Endothelial cell of umbilical vein (primary cell): ENCODE measurements around the gene SMC6. TPM values are rescaled to one million over a fixed set of nuclear protein-coding genes. Genes with fewer than 3 reads are reported as not detected.
A peak's percentile ranks its signal among the peaks of the same experiment; 100 is the strongest.

Experiments
- Bru-seq: library from RNA; stranded (reverse); fragments of 400-500 nt; gene quantifications from one replicate; lab custom pipeline; 2021; lab: Mats Ljungman, UMichigan
- BruChase-seq, 2 experiments: library from RNA; stranded (reverse); fragments of 400-500 nt; gene quantifications; one replicate each; lab custom pipeline; 2021; lab: Mats Ljungman, UMichigan
- BruUV-seq: library from RNA; stranded (reverse); fragments of 400-500 nt; replicated peaks from 2 replicates; lab custom pipeline; 2021; lab: Mats Ljungman, UMichigan
- CTCF ChIA-PET: fragments of 300-600, 350-600 bp; sonication (Branson Sonifier 250); formaldehyde crosslinking; loops from one replicate; lab custom pipeline; 2021; ENCODE audit warnings: antibody characterized with exemption, inconsistent platforms; lab: Charles Lee
- POLR2A ChIA-PET: fragments of 300-600, 350-600 bp; sonication (Branson Sonifier 250); formaldehyde crosslinking; loops from one replicate; lab custom pipeline; 2021; ENCODE audit warnings: antibody characterized with exemption, inconsistent platforms; lab: Charles Lee
- DNase-seq: peaks from one replicate; pipeline ENCODE4 v3.0.0-alpha.2; 2011; ENCODE audit warnings: low read depth, low spot score
- FAIRE-seq: peaks from 2 replicates; lab custom pipeline; 2011; peaks lifted over from hg19 to GRCh38; lab: Jason Lieb, UNC
- H2AFZ ChIP-seq: 2 replicates; pipeline ENCODE4 v1.6.0; 2012; ENCODE audit warnings: low read depth, low read length, control low read depth, inconsistent platforms
- H3K27ac ChIP-seq: 2 replicates; pipeline ENCODE4 v1.5.1; 2011; ENCODE audit warnings: low read depth, mild to moderate bottlenecking, control low read depth, low read length, moderate library complexity; ENCODE audit not compliant: insufficient read depth
- H3K27me3 ChIP-seq, 2 experiments: 2 replicates each; pipeline versions ENCODE4 v1.6.0 to v1.6.1; 2011; ENCODE audit warnings: low read length in 2 of 2, mixed read lengths in 1 of 2; ENCODE audit not compliant: control insufficient read depth in 2 of 2, insufficient read depth in 2 of 2
- H3K36me3 ChIP-seq, 2 experiments: 2 replicates in 1 of 2; 3 replicates in 1 of 2; pipeline ENCODE4 v1.5.1; 2011; ENCODE audit warnings: low read length in 2 of 2, mild to moderate bottlenecking in 1 of 2, moderate library complexity in 1 of 2; ENCODE audit not compliant: control insufficient read depth in 2 of 2, insufficient read depth in 2 of 2; ENCODE audit errors: extremely low read depth in 1 of 2
- H3K4me1 ChIP-seq: 3 replicates; pipeline ENCODE4 v1.5.1; 2011; ENCODE audit warnings: mild to moderate bottlenecking, low read length; ENCODE audit not compliant: control insufficient read depth, insufficient read depth; ENCODE audit errors: extremely low read depth
- H3K4me2 ChIP-seq: 2 replicates; pipeline ENCODE4 v1.6.1; 2011; ENCODE audit warnings: low read length, control low read depth, mixed read lengths; ENCODE audit not compliant: insufficient read depth
- H3K4me3 ChIP-seq, 3 experiments: fragments of 200-600 bp in 1 of 3; sonication (generic), shearing (Covaris generic) in 1 of 3; replicated peaks in 1 of 3; 2 replicates each; pipeline ENCODE4 v1.5.1; 2011 to 2016; ENCODE audit warnings: control low read depth in 3 of 3, low read length in 3 of 3, mild to moderate bottlenecking in 2 of 3, inconsistent platforms in 1 of 3, low read depth in 1 of 3, moderate library complexity in 1 of 3; ENCODE audit not compliant: insufficient read depth in 1 of 3
- H3K79me2 ChIP-seq: 2 replicates; pipeline ENCODE4 v1.6.0; 2012; ENCODE audit warnings: low read length, inconsistent platforms; ENCODE audit not compliant: control insufficient read depth, insufficient read depth
- H3K9ac ChIP-seq: replicated peaks from 2 replicates; pipeline ENCODE3; 2011; ENCODE audit warnings: low read length, control low read depth; ENCODE audit not compliant: insufficient read depth; ENCODE audit errors: extremely low read depth
- H3K9me1 ChIP-seq: replicated peaks from 3 replicates; pipeline ENCODE4 v1.6.0; 2011; ENCODE audit warnings: mild to moderate bottlenecking, low read length; ENCODE audit not compliant: control insufficient read depth, insufficient read depth; ENCODE audit errors: extremely low read depth
- H3K9me3 ChIP-seq: replicated peaks from 2 replicates; pipeline ENCODE4 v1.5.1; 2012; ENCODE audit warnings: low read length, inconsistent platforms; ENCODE audit not compliant: control insufficient read depth, insufficient read depth
- H4K20me1 ChIP-seq: replicated peaks from 2 replicates; pipeline ENCODE3; 2011; ENCODE audit warnings: mild to moderate bottlenecking, low read length; ENCODE audit not compliant: control insufficient read depth, insufficient read depth; ENCODE audit errors: extremely low read depth
- POLR2A ChIP-seq: IDR thresholded peaks from 2 replicates; pipeline ENCODE4 v1.6.1; 2012; ENCODE audit warnings: low read depth, mild to moderate bottlenecking, control low read depth, low read length
- POLR2AphosphoS5 ChIP-seq: IDR thresholded peaks from 2 replicates; pipeline ENCODE4 v1.6.1; 2012; ENCODE audit warnings: low read depth, mild to moderate bottlenecking, control low read depth, low read length, moderate library complexity; ENCODE audit not compliant: insufficient read depth
- dilution Hi-C: fragments of 300-500 bp; cut with MboI; formaldehyde crosslinking; loops from one replicate; pipeline ENCODE4 v1.15.0; 2019; ENCODE audit warnings: low sequenced_read_pairs; ENCODE audit not compliant: extremely low pct_ligation_motif_present
- intact Hi-C: fragments of 100-400 bp; cut with micrococcal nuclease; formaldehyde crosslinking; loops from one replicate; pipeline ENCODE4 v1.10.0; 2022
- long read RNA-seq: library from polyadenylated mRNA; stranded (forward); transcript quantifications from one replicate; pipeline ENCODE4 v2.0.0, GENCODE V29; 2021
- polyA minus RNA-seq, 3 experiments: library from RNA; depleted of rRNA, polyadenylated mRNA; stranded (reverse); fragments of >200 nt; gene quantifications; 1 replicate in 1 of 3; 2 replicates in 2 of 3; pipeline ENCODE4 v1.2.3, GENCODE V29; 2011
- polyA plus RNA-seq, 4 experiments: library from polyadenylated mRNA; depleted of rRNA in 3 of 4; stranded (reverse) in 3 of 4; unstranded in 1 of 4; fragments of >200 nt; gene quantifications; 2 replicates each; pipeline versions ENCODE4 v1.2.1 to v1.2.3, GENCODE V29; 2011 to 2012; ENCODE audit warnings: missing spikeins in 1 of 4
- total RNA-seq: library from RNA; stranded (reverse); gene quantifications from 2 replicates; pipeline ENCODE4 v1.2.3, GENCODE V29; 2021
- TF ChIP-seq, protein P1 (sequence below): IDR thresholded peaks from 2 replicates; pipeline ENCODE4 v1.6.1; 2011; ENCODE audit not compliant: insufficient read depth, insufficient read length

The SMC6 gene
- total RNA-seq: 35.4 and 38.3 TPM in 2 replicates
- 6.4 and 7.7 TPM in 2 replicates for polyA plus RNA-seq
- 11.2 and 12.2 TPM in 2 replicates for polyA plus RNA-seq (2011; cell fraction: cytosol; rRNA removed)
- polyA plus RNA-seq (2011; cell fraction: nucleus; rRNA removed): 42.7 and 60.6 TPM in 2 replicates
- polyA plus RNA-seq (2012): 28.9 and 32.9 TPM in 2 replicates
- polyA minus RNA-seq: 20.4 and 24.5 TPM in 2 replicates
- polyA minus RNA-seq (2011; cell fraction: cytosol; rRNA and poly(A)+ RNA removed): 10.4 TPM
- polyA minus RNA-seq (2011; cell fraction: nucleus; rRNA and poly(A)+ RNA removed): 44.2 and 58.2 TPM in 2 replicates
- percentile 81 among the genes with signal in this experiment for Bru-seq, nascent RNA
- percentile 78 among the genes with signal in this experiment for BruChase-seq, experiment 1, labeled RNA remaining after a 6-hour chase
- percentile 79 among the genes with signal in this experiment for BruChase-seq, experiment 2, labeled RNA remaining after a 2-hour chase
- long read RNA-seq, full-length matches to known transcripts: 24 of 88 reads
- long read RNA-seq, partial matches to known transcripts: 10 of 88 reads
- long read RNA-seq, other reads (novel, unspliced or antisense): 54 of 88 reads

DNA sequence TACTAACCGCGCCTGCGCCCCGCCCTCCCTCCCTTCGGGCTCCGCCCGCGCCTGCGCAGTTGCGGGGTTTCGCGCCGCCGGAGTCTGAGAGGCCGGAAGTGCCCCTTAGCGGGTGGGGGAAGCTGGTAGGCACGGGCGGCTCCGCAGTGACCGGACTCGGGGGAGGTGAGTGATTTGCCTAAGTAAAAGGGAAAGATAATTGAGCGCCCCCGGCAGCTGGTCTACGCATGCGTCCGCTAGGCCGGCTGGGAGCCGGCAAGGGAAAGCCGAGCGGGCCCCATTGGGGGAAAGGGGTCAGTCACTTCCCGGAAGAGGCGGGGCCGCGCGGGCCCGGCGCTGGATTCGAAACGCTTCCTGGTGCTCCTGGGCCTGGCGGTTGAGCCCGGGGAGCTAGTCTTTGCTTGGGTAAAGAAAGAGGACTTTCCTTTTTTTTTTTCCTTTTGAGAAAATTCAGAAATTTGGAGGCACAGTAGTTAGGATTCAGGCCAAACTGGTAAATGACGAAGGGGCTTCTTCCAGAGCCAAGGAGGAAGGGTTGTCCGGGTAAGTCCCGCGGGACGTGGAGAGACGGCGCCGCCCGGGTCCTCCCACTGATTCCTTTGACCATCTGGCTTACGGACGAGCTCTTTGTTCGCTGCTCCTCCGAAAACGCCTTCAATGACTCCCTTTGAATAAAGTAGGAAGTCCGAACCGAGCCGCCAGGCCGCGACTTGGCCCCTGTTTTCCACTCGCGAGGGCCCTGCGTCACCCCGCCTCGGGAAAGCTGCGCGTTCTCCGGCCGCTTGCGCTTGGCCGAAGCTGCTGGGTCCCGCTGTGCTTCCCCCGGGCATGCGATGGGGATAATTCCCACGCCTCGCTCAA is at the start of gene SMC6, which contains the start of gene GEN1:
TSS of gene SMC6 (minus strand) at position 8 of the 861 bp plus-strand sequence. CDS start 7,864 bp downstream, outside the sequence.
TSS of gene GEN1 (plus strand) at position 336 of the 861 bp plus-strand sequence. CDS start 5,806 bp downstream, outside the sequence.
- DNase-seq: peak; percentile 94
- no peak for FAIRE-seq
- Histone ChIP-seq H3K36me3 (no peaks in the 10 kb centered on the region), H2AFZ (peak within 1 kb of the TSS; percentile 83), H3K9ac (peak within 1 kb of the TSS; percentile 93), H3K4me3 (peak within 1 kb of the TSS; percentile 74 to 96 (median 81)), H3K27ac (peak within 1 kb of the TSS; percentile 88), H4K20me1 (no peaks in the 10 kb centered on the region), H3K9me3 (no peaks in the 10 kb centered on the region), H3K4me1 (peaks cover 47% of the 10 kb centered on the region), H3K9me1 (no peaks in the 10 kb centered on the region), H3K4me2 (peak within 1 kb of the TSS; percentile 93), H3K79me2 (peaks cover 74% of the 10 kb centered on the region), H3K27me3 (no peaks in the 10 kb centered on the region)
- intact Hi-C loops: loop anchor here (1.0 to 10.0 kb wide), 7 partner anchors 17 to 1089 kb away; partner anchors contain the start of genes CYRIA and KCNS3
- TF ChIP-seq POLR2AphosphoS5: peak; percentile 67
- TF ChIP-seq POLR2A: peak; percentile 12
- TF ChIP-seq, protein P1, sequence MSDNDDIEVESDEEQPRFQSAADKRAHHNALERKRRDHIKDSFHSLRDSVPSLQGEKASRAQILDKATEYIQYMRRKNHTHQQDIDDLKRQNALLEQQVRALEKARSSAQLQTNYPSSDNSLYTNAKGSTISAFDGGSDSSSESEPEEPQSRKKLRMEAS: no peak
- POLR2A ChIA-PET: interaction anchor here (0.7 to 0.8 kb wide), 2 partner anchors 14 to 36 kb away, joined by 3 to 5 read pairs; no protein-coding TSS in a partner anchor
- CTCF ChIA-PET: interaction anchor here (0.6 to 1.3 kb wide), 7 partner anchors 17 to 122 kb away, joined by 3 to 10 read pairs (median 3); no protein-coding TSS in a partner anchor
- TSS peak; percentile 59 for BruUV-seq
- dilution Hi-C loops: no loop called here
